M059J (cell line): ENCODE measurements around the gene GPR18. TPM values are rescaled to one million over a fixed set of nuclear protein-coding genes. Genes with fewer than 3 reads are reported as not detected.

Source experiments
- DNase-seq: peaks from one replicate; pipeline ENCODE4 v3.0.0-alpha.2; 2012; ENCODE audit warnings: low read depth
- total RNA-seq: library from RNA; depleted of rRNA; stranded (reverse); fragments of >200 nt; shearing (Covaris generic); gene quantifications from 2 replicates; pipeline ENCODE4 v1.2.3, GENCODE V29; 2014

GPR18 gene
- total RNA-seq, 1 experiment from 2014 or later: not detected

DNA sequence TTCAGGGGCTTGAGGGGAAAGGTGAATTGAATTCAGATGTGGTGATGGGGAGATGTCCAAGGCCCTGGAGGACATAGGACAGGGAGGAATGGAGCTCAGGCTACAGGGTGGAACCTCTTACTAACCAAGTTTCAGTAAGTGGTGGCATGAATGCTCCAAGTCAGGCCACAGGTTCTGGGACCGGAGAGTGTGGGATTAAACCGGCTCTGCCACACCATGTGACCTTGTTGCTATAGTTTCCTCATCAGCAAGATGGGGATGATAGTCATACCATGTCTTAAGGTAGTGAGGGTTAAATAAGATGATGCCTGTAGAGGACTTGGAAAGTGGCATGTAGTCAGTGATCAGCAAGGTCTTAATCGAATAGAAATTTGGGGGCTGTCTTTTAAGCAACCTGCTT, 32.7 kb upstream of the GPR18 start:
- DNase-seq: no peak

DNA sequence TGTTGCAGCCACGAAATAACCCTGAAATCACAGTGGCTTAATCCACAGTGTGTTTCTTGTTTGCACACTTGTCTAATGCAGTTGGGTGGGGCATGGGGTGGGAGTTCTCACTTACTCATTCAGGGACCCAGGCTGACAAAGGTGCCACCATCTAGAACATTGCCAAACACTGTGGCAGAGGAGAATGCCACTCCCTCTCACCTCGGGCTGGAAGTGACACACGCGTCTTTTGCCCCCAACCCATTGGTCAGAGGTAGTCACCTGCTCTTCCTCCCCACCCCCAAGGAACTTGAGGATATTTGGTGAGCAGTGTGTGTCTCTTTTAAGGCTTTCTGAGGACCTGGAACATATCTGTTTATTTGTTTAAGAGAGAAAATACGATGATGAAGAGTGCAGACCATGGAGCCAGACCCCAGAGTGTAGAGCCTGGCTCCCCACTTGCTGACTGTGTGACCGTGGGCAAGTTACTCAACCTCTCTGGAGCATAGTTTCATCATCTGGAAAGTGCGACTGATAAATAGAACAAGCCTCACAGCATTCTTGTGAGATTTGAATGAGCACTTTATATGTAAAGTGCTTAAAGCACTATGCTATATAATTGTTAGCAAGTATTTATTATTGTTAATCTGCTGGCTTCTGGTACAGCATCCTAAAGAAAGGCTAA, 31.6 kb upstream of the GPR18 start:
- no peak for DNase-seq

GRCh38 chr13:99289271-99289670, 31.1 kb upstream of the GPR18 start:
- DNase-seq: no peak

DNA sequence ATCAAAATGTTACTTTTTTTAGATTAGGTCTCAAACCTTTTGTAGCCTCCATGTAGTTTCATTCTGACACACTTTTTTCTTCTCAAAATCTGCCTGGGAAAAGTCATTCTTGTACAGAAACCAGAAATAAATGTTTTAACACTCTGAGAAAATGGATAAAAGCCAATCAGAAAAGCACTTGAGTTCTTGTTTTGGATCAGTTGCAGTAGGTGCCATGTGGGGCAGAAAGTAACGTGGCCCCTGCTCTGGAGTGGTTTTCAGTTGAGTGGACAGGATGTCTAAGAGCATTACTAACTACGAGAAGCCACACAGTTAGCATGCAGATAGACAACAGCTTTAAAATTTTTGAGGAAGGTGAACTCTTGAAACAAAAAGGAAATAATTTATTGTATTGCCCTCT, 29.9 kb upstream of the GPR18 start:
- DNase-seq: no peak

DNA sequence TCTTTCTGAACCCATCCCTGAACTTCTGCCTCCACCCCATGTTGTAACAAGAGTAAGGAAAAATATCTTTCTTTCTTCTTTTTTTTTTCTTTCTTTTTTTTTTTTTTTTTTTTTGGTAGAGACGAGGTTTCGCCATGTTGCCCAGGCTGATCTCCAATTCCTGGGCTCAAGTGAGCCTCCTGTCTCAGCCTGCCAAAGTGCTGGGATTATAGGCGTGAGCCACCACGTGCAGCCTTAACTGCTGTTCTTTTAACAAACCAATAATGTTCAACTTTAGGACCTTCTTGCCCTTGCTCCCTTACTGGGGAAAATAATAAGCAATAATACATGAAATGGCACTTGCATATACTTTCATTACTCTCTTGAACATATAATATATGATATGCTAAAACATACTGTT, 29.4 kb upstream of the GPR18 start:
- no peak for DNase-seq

DNA sequence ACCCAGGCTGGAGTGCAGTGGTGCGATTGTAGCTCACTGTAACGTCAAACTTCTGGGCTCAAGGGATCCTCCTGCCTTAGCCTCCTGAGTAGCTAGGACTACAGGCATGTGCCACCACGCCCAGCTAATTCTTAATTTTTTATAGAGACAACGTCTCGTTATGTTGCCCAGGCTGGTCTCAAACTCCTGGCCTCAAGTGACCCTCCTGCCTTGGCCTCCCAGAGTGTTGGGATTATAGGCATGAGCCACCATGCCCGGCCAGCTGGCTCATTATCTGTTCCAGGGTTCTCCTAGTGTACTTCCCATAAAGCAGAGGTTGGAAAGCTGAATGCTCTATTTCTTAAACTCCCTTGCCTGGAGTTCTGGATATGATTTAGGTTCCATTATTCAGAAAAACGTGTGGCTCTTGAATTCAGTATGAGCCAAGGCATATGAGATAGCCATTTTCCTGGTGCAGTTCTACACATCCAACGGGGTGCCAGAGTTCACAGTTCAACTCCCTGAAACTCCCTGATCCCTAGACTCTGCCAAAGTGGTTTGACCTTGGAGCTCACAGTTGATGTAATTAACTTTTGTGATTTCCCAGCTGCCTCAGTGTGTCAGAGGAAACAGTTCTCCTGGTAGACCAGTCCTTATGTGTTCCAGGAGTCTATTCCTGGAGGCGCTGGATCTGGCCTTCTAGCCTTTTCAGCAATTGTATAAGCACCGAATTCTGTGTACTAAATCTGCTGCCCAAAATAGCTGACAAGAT, 27.4 kb upstream of the GPR18 start:
- no peak for DNase-seq

- DNase-seq: no peak
Measured at GRCh38 chr13:99282264-99283231, 24.4 kb upstream of the GPR18 start.

- DNase-seq: no peak
Measured at GRCh38 chr13:99281811-99282263, 23.7 kb upstream of the GPR18 start.

DNA sequence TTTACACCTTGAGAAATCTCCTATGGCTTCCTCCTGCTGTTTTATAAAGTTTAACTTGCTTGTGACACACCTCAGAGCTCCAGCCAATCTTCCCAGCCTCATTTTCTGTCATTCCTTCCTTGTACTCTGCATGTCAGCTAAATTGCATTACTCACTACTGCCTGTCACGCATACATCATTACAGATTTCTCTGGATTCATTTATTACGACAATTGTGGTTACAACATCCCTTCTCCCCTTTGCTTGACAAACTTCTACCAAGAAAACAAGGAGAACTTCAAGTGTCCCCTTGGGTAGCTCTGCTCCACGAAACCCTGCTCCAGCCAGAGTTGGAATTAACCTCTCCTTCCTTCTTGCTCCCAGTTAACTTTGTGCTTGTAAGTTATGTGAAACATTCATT, 22.0 kb upstream of the GPR18 start:
- DNase-seq: peak; percentile 73

GRCh38 chr13:99279637-99280036, 21.5 kb upstream of the GPR18 start:
- no peak for DNase-seq

GRCh38 chr13:99278843-99279242, 20.7 kb upstream of the GPR18 start:
- DNase-seq: no peak

- DNase-seq: no peak
Measured at GRCh38 chr13:99278200-99278599, 20.0 kb upstream of the GPR18 start.

- DNase-seq: no peak
Measured at GRCh38 chr13:99277629-99278028, 19.4 kb upstream of the GPR18 start.

GRCh38 chr13:99276706-99277105, 18.5 kb upstream of the GPR18 start:
- no peak for DNase-seq

DNA sequence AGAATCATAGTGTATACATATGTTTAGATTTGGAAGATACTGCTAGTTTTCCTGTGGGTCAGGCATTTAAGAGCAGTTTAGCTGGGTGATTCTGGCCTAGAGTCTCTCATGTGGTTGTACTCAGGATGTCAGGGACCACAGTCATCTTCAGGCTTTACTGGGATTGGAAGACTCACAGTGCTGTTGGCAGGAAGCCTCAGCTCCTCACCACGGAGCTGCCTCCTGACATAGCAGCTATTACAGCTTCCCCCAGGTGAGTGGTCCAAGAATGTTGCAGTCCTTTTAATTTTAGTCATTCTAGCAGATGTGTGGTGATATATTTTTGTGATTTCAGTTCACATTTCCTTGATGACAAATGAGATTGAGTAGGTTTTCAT, 16.9 kb upstream of the GPR18 start:
- peak; percentile 77 for DNase-seq

DNA sequence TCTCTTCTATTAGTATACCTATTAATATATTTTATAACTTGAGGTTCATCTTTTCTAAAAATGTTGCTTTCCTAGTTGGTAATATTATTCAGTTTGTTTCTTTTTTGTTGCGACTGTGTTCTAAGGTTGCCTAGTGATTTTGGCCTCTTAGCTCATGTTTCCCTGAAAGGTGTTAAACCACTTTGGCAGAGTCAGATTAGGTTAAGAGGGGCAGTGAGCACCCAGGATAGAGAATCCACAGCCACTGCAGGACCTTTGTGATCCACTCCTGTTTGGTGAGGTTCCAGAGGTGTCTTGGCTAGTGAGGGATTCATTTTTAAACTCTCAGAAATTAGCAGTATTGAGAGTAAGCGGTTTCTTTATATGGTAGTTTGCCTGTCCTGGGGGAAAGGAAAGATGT, 14.9 kb upstream of the GPR18 start:
- no peak for DNase-seq

DNA sequence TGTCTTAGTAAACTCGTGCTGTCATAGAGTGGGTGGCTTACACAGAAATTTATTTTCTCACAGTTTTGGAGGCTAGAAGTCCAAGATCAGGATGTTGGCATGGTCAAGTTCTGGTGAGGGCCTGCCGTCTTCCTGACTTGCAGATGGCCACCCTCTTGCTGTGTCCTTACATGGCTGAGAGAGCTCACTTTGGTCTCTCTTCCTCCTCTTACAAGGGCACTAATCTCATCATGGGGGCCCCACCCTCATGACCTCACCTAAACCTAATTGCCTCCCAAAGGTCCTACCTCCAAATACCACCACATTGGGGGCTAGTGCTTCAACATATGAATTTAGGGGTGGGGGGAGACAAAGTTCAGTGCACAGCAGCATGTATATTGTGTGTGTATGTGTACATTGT, 14.3 kb upstream of the GPR18 start:
- no peak for DNase-seq

DNA sequence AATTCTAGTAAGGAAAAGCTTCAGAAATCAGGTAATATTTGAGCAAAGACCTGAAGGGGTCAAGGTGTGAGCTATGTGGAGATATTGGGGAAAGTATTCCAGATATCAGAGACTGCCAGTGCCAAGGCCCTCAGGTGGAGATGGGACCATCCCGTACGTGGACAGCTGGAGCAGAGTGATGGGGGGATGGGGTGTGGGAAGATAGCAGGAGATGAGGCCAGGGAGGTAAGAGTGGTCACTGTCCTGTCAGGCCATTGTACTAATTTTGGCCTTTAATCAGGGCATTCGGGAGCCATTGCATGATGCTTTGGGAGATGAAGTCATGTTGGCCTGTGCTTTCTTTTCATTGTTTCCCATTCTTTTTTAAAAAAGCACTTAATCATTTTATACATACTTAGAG, 13.1 kb upstream of the GPR18 start:
- no peak for DNase-seq

DNA sequence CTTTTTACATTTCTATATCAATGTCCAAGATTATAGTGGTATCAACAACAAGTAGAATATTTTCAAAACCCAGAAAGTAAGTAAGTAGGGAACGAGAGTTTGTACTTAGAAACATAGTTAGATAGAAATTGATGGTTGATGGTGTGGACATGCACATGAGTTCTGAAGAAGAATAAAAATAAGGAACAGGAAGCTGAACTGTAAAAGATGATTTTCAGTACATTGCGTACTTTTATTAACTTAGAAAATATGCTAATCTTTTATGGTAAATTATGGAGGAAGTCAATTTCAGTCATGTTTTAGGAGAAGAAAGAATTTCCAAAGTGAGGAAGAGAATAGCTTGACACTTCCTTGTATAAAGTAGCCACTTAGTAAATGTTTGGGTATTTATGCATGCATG, 12.3 kb upstream of the GPR18 start:
- DNase-seq: no peak

DNA sequence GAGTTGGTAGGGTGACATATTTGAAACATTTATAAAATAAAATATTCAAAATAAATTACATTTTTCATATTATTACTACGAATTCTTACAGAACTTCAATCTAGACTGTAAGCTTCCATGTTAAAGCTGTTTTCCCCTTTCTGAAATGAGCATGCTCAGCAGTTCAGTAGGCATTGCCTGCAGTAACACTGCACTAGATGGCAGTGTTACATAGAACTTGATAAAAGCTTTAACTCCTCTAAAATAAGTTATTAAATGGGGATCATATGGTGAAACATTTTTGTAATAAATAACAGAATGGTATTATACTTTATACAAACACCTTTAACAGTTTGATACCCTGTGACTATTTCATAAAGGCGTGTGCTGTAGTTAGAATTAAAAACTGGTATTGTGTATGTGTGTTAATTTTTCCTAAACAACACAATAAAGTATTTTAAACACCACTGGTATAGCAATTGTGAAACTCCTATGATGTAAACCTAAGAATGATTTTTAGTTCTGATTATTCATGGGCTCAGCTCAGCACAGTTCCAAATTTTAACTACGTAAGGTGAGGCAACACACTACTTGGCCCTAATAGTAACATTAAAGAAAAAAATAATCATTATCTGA, 11.6 kb upstream of the GPR18 start:
- peak; percentile 59 for DNase-seq

DNA sequence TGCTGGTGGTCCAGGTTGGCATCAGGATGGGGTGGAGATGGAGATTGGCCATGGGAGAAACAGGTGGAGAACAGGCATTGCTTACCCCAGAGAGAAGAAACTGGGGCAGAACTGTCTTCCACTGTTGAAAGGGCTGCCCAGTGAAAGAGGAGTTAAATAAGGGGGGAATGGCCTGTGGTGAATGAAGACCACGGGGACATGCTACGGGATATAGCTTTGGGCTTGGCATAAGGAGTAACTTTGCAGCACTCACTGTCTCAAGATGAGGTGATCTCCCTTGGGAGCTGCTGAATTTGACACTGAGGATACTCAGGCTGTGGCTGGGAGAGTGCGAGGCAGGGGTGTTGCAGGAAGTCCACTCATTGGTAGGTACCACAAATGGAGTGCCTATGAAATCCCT, 10.6 kb upstream of the GPR18 start:
- no peak for DNase-seq

GRCh38 chr13:99267927-99268326, 9.7 kb upstream of the GPR18 start:
- DNase-seq: no peak
